NCI-H345 (cell line): Measurements from ENCODE around the gene RAB3C.

Experiments
- DNase-seq: peaks from one replicate; lab custom pipeline; 2025; lab: John Stamatoyannopoulos, UW

The RAB3C gene

GRCh38 chr5:58731641-58732040, 148.8 kb downstream of the RAB3C start:
- no peak for DNase-seq

- no peak for DNase-seq
Observed at GRCh38 chr5:58735637-58736036, 152.8 kb downstream of the RAB3C start.

GRCh38 chr5:58736214-58736613, 153.3 kb downstream of the RAB3C start:
- no peak for DNase-seq

- no peak for DNase-seq
Observed at GRCh38 chr5:58737671-58738070, 154.8 kb downstream of the RAB3C start.

GRCh38 chr5:58738336-58738735, 155.5 kb downstream of the RAB3C start:
- no peak for DNase-seq

- DNase-seq: no peak
Observed at GRCh38 chr5:58739051-58739450, 156.2 kb downstream of the RAB3C start.

- no peak for DNase-seq
Observed at GRCh38 chr5:58740956-58741355, 158.1 kb downstream of the RAB3C start.

- DNase-seq: no peak
Observed at GRCh38 chr5:58745350-58745749, 162.5 kb downstream of the RAB3C start.

- DNase-seq: no peak
Observed at GRCh38 chr5:58746321-58746720, 163.4 kb downstream of the RAB3C start.

- DNase-seq: no peak
Observed at GRCh38 chr5:58750036-58750435, 167.2 kb downstream of the RAB3C start.

- DNase-seq: no peak
Observed at GRCh38 chr5:58751222-58751837, 168.5 kb downstream of the RAB3C start.

- DNase-seq: no peak
Observed at GRCh38 chr5:58752104-58752503, 169.2 kb downstream of the RAB3C start.

- DNase-seq: no peak
Observed at GRCh38 chr5:58753446-58753845, 170.6 kb downstream of the RAB3C start.

GRCh38 chr5:58754250-58754649, 171.4 kb downstream of the RAB3C start:
- no peak for DNase-seq

- DNase-seq: no peak
Observed at GRCh38 chr5:58755397-58755796, 172.5 kb downstream of the RAB3C start.

- DNase-seq: no peak
Observed at GRCh38 chr5:58759745-58760144, 176.9 kb downstream of the RAB3C start.

- DNase-seq: no peak
Observed at GRCh38 chr5:58760222-58760621, 177.3 kb downstream of the RAB3C start.

GRCh38 chr5:58761407-58761806, 178.5 kb downstream of the RAB3C start:
- no peak for DNase-seq

- DNase-seq: no peak
Observed at GRCh38 chr5:58763390-58763789, 180.5 kb downstream of the RAB3C start.

GRCh38 chr5:58764199-58764598, 181.3 kb downstream of the RAB3C start:
- DNase-seq: no peak

GRCh38 chr5:58765058-58765457, 182.2 kb downstream of the RAB3C start:
- no peak for DNase-seq

GRCh38 chr5:58767104-58767503, 184.2 kb downstream of the RAB3C start:
- no peak for DNase-seq

GRCh38 chr5:58770136-58770535, 187.3 kb downstream of the RAB3C start:
- no peak for DNase-seq

- no peak for DNase-seq
Observed at GRCh38 chr5:58771796-58772195, 188.9 kb downstream of the RAB3C start.
